ENCODE measurements around the gene CORO6. TPM values are rescaled to one million over a fixed set of nuclear protein-coding genes. Genes with fewer than 3 reads are reported as not detected.
A peak's percentile ranks its signal among the peaks of the same experiment; 100 is the strongest.

The CORO6 gene
- total and polyA plus RNA-seq, 2 experiments from 2014 or later, result 2.6 to 5.2 TPM

DNA sequence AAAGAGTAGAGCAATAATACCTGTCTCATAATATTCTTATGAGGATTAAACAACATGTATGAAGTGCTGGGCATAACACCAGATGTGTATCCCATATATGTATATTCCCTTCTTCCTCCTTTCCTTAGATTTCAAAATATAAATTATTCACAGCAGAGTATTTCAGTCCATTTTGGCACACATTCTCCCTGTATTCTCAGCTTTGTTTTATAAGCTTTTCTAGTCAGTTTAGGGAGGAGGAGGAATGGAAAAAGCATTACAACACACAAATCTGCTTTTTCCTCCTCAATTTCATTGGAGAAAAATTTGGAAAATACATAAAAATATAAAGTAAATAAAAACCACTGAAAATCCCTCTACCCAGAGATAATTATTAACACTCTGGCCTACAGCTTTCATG is 46.6 kb upstream of the CORO6 start (continued):
- TF ChIP-seq, protein P1, sequence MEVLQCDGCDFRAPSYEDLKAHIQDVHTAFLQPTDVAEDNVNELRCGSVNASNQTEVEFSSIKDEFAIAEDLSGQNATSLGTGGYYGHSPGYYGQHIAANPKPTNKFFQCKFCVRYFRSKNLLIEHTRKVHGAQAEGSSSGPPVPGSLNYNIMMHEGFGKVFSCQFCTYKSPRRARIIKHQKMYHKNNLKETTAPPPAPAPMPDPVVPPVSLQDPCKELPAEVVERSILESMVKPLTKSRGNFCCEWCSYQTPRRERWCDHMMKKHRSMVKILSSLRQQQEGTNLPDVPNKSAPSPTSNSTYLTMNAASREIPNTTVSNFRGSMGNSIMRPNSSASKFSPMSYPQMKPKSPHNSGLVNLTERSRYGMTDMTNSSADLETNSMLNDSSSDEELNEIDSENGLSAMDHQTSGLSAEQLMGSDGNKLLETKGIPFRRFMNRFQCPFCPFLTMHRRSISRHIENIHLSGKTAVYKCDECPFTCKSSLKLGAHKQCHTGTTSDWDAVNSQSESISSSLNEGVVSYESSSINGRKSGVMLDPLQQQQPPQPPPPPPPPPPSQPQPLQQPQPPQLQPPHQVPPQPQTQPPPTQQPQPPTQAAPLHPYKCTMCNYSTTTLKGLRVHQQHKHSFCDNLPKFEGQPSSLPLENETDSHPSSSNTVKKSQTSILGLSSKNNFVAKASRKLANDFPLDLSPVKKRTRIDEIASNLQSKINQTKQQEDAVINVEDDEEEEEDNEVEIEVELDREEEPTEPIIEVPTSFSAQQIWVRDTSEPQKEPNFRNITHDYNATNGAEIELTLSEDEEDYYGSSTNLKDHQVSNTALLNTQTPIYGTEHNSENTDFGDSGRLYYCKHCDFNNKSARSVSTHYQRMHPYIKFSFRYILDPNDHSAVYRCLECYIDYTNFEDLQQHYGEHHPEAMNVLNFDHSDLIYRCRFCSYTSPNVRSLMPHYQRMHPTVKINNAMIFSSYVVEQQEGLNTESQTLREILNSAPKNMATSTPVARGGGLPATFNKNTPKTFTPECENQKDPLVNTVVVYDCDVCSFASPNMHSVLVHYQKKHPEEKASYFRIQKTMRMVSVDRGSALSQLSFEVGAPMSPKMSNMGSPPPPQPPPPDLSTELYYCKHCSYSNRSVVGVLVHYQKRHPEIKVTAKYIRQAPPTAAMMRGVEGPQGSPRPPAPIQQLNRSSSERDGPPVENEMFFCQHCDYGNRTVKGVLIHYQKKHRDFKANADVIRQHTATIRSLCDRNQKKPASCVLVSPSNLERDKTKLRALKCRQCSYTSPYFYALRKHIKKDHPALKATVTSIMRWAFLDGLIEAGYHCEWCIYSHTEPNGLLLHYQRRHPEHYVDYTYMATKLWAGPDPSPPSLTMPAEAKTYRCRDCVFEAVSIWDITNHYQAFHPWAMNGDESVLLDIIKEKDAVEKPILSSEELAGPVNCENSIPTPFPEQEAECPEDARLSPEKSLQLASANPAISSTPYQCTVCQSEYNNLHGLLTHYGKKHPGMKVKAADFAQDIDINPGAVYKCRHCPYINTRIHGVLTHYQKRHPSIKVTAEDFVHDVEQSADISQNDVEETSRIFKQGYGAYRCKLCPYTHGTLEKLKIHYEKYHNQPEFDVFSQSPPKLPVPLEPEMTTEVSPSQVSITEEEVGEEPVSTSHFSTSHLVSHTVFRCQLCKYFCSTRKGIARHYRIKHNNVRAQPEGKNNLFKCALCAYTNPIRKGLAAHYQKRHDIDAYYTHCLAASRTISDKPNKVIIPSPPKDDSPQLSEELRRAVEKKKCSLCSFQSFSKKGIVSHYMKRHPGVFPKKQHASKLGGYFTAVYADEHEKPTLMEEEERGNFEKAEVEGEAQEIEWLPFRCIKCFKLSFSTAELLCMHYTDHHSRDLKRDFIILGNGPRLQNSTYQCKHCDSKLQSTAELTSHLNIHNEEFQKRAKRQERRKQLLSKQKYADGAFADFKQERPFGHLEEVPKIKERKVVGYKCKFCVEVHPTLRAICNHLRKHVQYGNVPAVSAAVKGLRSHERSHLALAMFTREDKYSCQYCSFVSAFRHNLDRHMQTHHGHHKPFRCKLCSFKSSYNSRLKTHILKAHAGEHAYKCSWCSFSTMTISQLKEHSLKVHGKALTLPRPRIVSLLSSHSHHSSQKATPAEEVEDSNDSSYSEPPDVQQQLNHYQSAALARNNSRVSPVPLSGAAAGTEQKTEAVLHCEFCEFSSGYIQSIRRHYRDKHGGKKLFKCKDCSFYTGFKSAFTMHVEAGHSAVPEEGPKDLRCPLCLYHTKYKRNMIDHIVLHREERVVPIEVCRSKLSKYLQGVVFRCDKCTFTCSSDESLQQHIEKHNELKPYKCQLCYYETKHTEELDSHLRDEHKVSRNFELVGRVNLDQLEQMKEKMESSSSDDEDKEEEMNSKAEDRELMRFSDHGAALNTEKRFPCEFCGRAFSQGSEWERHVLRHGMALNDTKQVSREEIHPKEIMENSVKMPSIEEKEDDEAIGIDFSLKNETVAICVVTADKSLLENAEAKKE (CRISPR knock-in tag; IDR thresholded peaks at IDR 0.05), result no peak
- no peak for TF ChIP-seq CREB1 (CRISPR knock-in tag; IDR thresholded peaks at IDR 0.05; ENCODE audit: low read depth)
- TF ChIP-seq EZH2 (IDR thresholded peaks at IDR 0.05; ENCODE audit: low read depth, unreplicated experiment), result no peak
- no peak for TF ChIP-seq EZH2phosphoT487 (IDR thresholded peaks at IDR 0.05; ENCODE audit: unreplicated experiment)

GRCh38 chr17:29667969-29668368 is 45.3 kb upstream of the CORO6 start:
- no peak overlapping the region for H3K4me3 Mint-ChIP-seq
- H3K79me2 ChIP-seq (replicated peaks; ENCODE audit: insufficient read depth), result no peaks in the 10 kb centered on the region
- peaks cover 2% of the 10 kb centered on the region for H3K27me3 Mint-ChIP-seq (ENCODE audit: insufficient read depth, low read depth, poor library complexity)
- no peaks in the 10 kb centered on the region for H3K9me2 ChIP-seq (ENCODE audit: insufficient read depth)
- ATAC-seq (peak; percentile 67), DNase-seq (ENCODE audit: low spot score) (peak; percentile 14)
- peaks cover 12% of the 10 kb centered on the region for H3K4me1 Mint-ChIP-seq
- H3K36me3 ChIP-seq (ENCODE audit: insufficient read depth), result no peaks in the 10 kb centered on the region
- no peak overlapping the region for H3K4me3 ChIP-seq
- H4K20me1 ChIP-seq (replicated peaks; ENCODE audit: insufficient read depth), result no peaks in the 10 kb centered on the region
- no peak overlapping the region for H2AFZ ChIP-seq
- peaks cover 3% of the 10 kb centered on the region; the same call in 1 of the 2 replicates for H3K4me1 ChIP-seq (ENCODE audit: insufficient read depth)
- peak overlapping the region; percentile 85; the same call in 1 of the 2 replicates for H3K27ac Mint-ChIP-seq
- no peaks in the 10 kb centered on the region for H3K27me3 ChIP-seq (ENCODE audit: insufficient read depth)
- TF ChIP-seq JUNB (IDR thresholded peaks at IDR 0.05; ENCODE audit: unreplicated experiment), result no peak
- no peak for TF ChIP-seq POLR2AphosphoS5 (IDR thresholded peaks at IDR 0.05; ENCODE audit: low read depth)
- H3K36me3 Mint-ChIP-seq (ENCODE audit: low read depth), result peaks cover 7% of the 10 kb centered on the region; the same call in 2 of the 3 replicates
- no peak overlapping the region; the same call in 1 of the 2 replicates for H3K27ac ChIP-seq (ENCODE audit: low read depth)
- H3K9me3 Mint-ChIP-seq, result no peaks in the 10 kb centered on the region
- H3F3A ChIP-seq (replicated peaks; ENCODE audit: low read depth), result no peaks in the 10 kb centered on the region
- H3K4me2 ChIP-seq, result no peak overlapping the region
